GM12892 (cell line): ENCODE results near the gene BAIAP2L2.
"Not testable (repeated sequence)": the region's sequence is repeated elsewhere in the genome, so short reads cannot be mapped to it uniquely, and the experiment has no call there.

Experiments
- DNase-seq: peaks from one replicate; pipeline ENCODE4 v3.0.0; 2011; ENCODE audit not compliant: insufficient read length
- FAIRE-seq: peaks from 2 replicates; lab custom pipeline; 2011; peaks lifted over from hg19 to GRCh38; lab: Jason Lieb, UNC
- POLR2A ChIP-seq: IDR thresholded peaks from 2 replicates; pipeline ENCODE4 v1.6.1; 2011; ENCODE audit warnings: low read depth, low read length, control low read depth
- POLR2AphosphoS5 ChIP-seq: IDR thresholded peaks from 2 replicates; pipeline ENCODE4 v1.6.1; 2011; ENCODE audit warnings: low read depth, low read length, control low read depth
- TAF1 ChIP-seq: IDR thresholded peaks from 2 replicates; pipeline ENCODE4 v1.6.1; 2011; ENCODE audit warnings: low read depth, mild to moderate bottlenecking, control low read depth, low read length, borderline replicate concordance

Gene BAIAP2L2

DNA sequence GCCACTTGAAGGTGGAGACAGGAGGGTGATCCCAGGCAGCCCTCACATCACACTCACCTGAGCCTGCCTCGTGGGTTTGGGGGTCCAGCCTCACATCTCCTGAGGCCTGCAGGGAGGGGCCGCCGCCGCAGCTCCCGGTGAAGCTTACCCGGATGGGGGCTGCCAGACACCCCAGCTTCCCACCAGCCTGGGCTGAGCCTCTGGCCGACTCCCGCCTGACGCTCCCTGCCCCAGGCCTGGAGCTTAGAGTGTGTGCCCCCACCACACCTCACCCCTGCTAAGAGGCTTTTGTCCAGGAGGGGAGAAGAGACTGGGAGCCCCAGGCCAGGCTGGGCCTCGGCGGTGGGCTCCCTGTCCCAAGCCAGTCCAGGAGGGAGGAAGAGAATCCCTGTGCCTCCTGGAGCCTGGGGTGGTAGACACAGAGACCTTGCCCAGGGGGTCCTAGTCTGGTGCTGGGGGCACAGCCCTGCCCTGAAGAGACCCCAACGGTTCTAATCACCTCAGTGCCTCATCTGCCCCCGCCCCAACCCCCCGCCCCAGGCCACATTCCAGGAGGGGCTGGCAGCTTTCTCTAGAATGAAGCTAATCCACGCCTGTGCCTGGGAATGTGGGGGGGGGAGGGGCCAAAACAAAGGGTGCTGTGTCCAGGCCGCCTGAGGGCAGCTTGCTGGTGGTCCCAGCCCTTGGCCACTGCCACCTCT lies 26.4 kb downstream of the BAIAP2L2 start, which contains the start of gene SLC16A8:
TSS of gene SLC16A8 (minus strand) at position 254 of the 701 bp plus-strand sequence. CDS start 1,311 bp downstream, outside the sequence.
- no peak for TF ChIP-seq POLR2A
- TF ChIP-seq POLR2AphosphoS5: no peak
- no peak for TF ChIP-seq TAF1
- DNase-seq (no peak), FAIRE-seq (no peak)

DNA sequence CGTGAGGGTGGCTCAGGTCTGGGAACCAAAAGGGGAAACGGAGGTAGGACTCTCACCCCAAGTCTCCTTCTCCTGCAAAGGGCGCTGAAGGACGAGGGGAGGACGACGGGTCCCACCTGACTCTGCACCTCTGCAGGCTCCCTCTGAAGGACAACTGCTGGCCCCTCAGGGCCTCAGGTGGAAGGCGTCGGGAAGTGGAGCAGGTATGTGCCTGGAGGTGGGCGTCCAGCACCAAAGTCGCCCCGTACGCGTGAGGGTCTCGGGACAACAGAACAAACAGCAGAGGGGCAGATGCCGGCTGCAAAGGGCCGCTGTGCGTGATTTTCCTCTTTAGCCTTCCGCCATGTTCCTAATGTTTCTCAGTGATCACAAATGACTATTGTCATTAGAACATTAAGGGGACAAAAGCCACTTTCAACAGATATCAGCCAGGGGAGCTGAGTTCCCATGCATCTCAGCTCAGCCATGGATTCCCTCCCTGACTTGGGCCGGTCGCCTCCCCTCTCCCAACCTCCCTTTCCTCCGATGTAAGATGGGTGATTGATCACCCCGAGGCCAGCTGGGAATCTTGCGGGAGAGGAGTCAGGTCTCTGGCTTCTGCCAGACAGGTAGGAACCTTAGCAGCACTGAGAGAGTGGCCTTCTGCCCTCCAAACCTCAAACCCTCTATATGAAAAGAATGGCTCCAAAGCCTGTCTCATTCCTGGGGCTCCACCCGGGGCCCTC lies 27.3 kb downstream of the BAIAP2L2 start:
- TF ChIP-seq POLR2A (no peak), POLR2AphosphoS5 (no peak), TAF1 (no peak)
- no peak for FAIRE-seq
- DNase-seq: no peak

DNA sequence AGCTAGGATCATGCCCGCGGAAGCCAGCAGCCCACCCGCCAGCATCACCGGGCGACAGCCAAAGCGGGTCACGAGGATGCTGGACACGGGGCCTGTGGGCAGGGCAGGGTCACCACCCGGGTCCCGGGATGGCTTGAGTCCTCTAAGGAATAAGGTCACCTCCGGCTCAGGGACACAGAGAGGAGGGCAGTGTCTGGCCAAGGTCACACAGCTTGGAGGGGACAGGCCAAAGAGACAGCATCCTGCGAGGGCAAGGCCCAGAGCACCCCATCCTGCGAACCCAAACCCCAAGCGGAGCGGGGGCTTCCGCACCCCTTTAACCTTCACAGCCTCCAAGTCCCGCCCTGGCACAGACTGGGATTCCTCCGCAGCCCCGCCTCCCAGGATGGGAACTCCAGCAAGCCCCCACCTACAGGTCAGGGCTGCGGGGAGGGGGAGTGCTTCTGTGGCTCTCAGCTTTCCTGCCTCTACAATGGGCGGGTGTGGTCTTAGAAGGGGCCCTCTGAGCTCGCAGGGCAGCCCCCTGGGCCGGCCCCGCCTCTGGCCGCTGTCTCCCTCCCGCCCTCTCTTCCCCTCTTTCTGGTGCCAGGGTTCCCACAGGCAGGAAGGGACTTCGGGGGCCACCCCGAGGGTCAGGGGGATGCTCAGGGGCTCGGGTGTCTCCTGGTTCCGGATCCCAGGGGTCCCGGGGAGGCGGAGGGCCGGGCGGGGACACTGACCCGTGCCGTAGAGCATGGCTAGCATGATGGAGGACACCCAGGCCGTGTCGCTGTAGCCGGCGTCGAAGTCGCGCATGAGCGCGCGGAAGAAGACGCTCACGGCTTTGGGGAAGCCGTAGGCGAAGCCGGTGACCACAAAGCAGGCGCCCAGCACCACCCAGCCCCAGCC lies 28.3 kb downstream of the BAIAP2L2 start:
- TF ChIP-seq POLR2A (no peak), TAF1 (no peak), POLR2AphosphoS5 (no peak)
- DNase-seq (no peak), FAIRE-seq (peak; percentile 21)

DNA sequence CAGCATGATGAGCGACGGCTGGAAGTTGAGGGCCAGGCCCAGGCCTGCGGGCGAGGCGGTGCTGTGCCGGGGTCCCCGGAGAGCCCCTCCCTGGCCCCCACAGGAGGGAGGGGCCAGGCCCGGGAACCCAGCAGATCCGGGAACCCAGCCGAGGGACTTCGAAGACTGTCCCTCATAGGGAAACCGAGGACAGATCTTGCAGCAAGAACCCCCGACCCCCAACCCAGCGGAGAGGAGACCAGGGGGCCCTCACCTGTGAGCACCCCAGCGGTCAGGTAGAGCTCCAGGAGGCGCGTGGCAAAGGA lies 28.9 kb downstream of the BAIAP2L2 start:
- DNase-seq: no peak
- no peak for FAIRE-seq
- TF ChIP-seq POLR2AphosphoS5 (no peak), TAF1 (no peak), POLR2A (no peak)

DNA sequence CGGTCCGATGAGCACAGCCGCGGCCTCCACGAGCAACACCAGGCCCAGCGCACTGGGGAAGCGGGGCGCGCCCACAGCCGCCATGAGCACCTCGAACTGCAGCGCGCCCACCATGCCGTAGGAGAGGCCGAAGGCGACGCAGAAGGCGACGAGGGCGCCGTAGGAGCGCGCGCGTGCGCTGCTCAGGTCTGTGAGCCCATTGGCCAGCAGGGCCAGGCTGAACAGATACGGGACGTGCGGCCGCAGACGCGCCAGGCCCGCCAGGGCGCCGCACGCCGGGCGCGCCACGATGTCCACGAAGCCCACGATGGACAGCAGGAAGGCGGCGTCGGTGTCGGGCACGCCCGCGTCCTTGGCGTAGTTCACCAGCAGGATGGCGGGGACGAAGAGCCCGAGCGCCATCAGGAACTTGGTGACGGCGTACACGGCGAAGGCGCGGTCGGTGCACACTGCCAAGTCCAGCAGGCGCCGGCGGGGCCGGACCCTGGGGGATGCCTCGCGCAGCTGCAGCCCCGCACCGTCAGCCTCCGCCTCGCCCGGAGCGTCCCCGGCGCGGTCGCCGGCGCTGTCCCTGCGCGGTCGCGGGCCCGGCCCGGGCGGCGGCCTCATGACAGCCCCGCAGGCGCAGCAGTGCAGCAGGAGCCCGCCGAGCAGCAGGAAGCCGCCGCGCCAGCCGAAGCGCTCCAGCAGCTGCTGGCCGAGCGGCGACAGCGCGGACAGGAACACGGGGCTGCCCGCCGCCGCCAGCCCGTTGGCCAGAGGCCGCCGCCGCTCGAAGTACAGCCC lies 29.4 kb downstream of the BAIAP2L2 start:
- TF ChIP-seq POLR2AphosphoS5 (no peak), POLR2A (no peak), TAF1 (no peak)
- DNase-seq (no peak), FAIRE-seq (no peak)

DNA sequence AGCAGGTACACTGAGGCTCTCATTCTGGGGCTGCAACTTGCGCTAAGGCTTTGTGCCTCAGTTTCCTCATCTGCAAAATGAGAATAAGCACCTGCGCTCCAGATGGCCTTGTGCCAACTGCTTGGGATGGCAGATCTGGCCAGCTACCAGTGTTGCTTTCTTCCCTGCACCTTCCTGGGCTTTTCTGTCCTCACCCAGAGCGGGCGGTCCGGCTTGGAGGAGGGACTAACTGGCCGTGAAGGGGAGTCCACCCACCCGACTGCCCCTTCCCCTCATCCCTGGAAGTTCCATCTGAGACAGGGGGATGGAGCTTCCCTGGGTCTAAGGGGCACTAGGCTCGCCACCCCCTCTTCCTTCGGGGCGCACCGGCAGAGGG lies 30.0 kb downstream of the BAIAP2L2 start:
- TF ChIP-seq POLR2A (no peak), TAF1 (no peak), POLR2AphosphoS5 (no peak)
- no peak for DNase-seq
- no peak for FAIRE-seq

DNA sequence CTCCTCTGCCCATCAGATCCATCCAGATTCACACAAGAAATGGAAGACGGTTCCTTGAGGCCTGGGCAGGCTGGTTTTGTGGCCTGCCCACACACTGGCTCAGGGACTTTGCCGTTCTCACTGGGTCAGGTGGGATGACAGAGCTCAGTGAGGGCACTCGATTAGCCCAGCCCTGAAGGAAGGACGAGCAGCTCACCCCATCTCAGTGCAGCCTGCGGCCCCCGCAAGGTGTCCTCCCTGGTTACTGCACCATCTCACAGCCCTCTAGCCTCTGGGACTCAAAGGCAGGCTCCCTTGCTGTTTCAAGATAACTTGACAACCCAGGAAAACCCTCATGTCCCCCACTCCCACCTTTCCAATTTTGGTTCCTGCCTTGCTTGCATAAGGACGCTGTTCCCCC lies 30.7 kb downstream of the BAIAP2L2 start:
- TF ChIP-seq TAF1 (no peak), POLR2AphosphoS5 (no peak), POLR2A (no peak)
- FAIRE-seq: no peak
- DNase-seq: no peak

DNA sequence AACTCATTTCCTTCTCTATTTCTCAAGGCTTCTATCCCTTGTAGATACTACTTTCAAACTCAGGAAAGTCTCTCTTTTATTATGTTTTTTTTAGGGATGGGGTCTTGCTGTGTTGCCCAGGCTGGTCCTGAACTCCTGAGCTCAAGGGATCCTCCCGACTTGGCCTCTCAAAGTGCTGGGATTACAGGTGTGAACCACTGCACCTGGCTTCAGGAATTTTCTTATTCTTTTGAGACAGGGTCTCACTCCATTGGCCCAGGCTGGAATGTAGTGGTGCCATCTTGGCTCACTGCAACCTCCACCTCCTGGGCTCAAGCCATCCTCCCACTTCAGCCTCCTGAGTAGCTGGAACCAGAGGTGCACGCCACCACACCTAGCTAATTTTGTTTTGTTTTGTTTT lies 31.3 kb downstream of the BAIAP2L2 start:
- not testable (repeated sequence) for DNase-seq, FAIRE-seq

DNA sequence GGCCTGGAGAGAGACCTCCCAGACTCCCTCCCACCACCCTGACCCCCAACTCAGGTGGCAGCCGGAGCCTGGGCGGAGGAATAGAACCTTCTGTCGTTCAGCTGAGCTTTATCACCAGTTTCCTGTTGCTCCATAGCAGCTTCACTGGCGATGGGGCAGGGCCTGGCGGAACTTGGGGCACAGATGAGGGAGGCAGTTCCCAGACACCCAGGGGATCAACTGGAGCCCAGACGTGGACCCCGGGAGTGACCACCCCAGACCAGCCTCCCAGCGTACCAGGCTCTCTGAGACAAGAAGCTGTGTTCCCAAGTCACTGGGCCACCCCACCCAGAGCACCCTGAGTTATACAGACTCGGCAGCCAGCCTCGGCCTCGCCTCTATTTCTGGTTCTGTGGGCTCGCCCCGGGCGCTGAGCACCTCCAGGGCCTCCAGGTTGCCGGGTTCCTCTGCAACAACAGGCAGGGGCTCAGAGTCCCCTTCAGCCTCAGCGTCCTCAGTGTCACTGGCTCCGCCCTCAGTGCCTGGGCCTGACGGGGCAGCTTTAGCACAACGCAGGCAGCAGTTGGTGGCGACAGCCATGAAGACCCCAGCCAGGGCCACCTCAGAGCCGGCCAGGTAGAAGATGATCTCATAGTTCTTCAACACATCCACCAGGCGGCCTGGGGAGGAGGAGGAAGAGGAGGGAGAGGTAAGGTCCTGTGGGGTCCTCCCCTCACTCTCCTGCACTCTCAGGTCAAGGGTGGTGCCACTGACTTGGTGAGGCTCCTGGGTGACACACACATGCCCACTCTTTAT lies 32.2 kb downstream of the BAIAP2L2 start:
- no peak for TF ChIP-seq POLR2AphosphoS5
- TF ChIP-seq TAF1: no peak
- TF ChIP-seq POLR2A: no peak
- DNase-seq (no peak), FAIRE-seq (no peak)

DNA sequence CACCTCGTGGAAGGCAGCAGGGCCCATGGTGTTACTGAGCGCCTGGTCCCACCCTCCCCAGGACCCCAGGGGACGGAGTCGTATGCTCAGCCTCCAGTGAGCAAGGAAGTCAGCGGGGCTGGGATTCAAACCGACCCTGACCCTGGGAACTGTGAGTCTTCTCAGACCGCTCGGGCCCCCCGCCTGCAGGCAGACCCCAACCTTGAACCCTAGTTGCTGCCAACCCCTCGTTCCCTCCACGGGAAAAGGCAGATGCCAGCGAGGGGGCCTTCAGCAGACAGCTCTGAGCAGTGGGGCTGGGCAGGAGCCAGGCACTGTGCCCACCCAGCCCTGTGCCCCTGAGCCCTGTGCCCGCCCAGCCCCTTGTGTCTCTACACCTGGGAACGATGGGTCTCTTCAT lies 32.9 kb downstream of the BAIAP2L2 start:
- no peak for TF ChIP-seq POLR2A
- TF ChIP-seq POLR2AphosphoS5: no peak
- no peak for TF ChIP-seq TAF1
- DNase-seq (no peak), FAIRE-seq (no peak)
